ENCODE data around the gene LMF1. TPM values are rescaled to one million over a fixed set of nuclear protein-coding genes. Genes with fewer than 3 reads are reported as not detected.
"Not testable (repeated sequence)": the region's sequence is repeated elsewhere in the genome, so short reads cannot be mapped to it uniquely, and the experiment has no call there.

The LMF1 gene
- total RNA-seq, 4 donors from 2014 or later = 23.2 to 97.8 (median 89.1) TPM

GRCh38 chr16:824194-824593, 146.6 kb downstream of the LMF1 start:
- TF ChIP-seq CTCF (IDR thresholded peaks at IDR 0.05) = no peak
- TF ChIP-seq POLR2A (IDR thresholded peaks at IDR 0.05) = no peak

GRCh38 chr16:822909-823297, 147.9 kb downstream of the LMF1 start:
- no peaks in the 10 kb centered on the region for H3K36me3 ChIP-seq
- H3K27me3 ChIP-seq = peaks cover 5% of the 10 kb centered on the region
- H3K4me1 ChIP-seq = no peaks in the 10 kb centered on the region
- intact Hi-C loops (cut with DNase I) = no loop called here
- 89 to 90% methylated on average over 7 to 9 of the region's 9 CpGs for WGBS, 2 donors
- TF ChIP-seq POLR2A (IDR thresholded peaks at IDR 0.05) (no peak), CTCF (IDR thresholded peaks at IDR 0.05) (no peak)
- H3K4me3 ChIP-seq (replicated peaks in 1 of 3) = no peak overlapping the region
- DNase-seq = no peak
- no peaks in the 10 kb centered on the region for H3K9me3 ChIP-seq
- no peak overlapping the region for H3K27ac ChIP-seq

More at GRCh38 chr16:824194-824593, 146.6 kb downstream of the LMF1 start:
- DNase-seq = no peak
- intact Hi-C loops (cut with DNase I) = no loop called here
- Histone ChIP-seq H3K27ac (no peak overlapping the region), H3K4me1 (no peaks in the 10 kb centered on the region), H3K4me3 (replicated peaks in 1 of 3) (no peak overlapping the region), H3K9me3 (no peaks in the 10 kb centered on the region), H3K27me3 (no peaks in the 10 kb centered on the region), H3K36me3 (no peaks in the 10 kb centered on the region)
- WGBS, 2 donors = 80% methylated on average over 14 of the region's 22 CpGs

GRCh38 chr16:822174-822908, 148.4 kb downstream of the LMF1 start:
- TF ChIP-seq CTCF (IDR thresholded peaks at IDR 0.05) (no peak), POLR2A (IDR thresholded peaks at IDR 0.05) (no peak)
- H3K9me3 ChIP-seq = no peaks in the 10 kb centered on the region
- H3K27me3 ChIP-seq = peaks cover 5% of the 10 kb centered on the region
- intact Hi-C loops (cut with DNase I) = no loop called here
- H3K4me1 ChIP-seq = no peaks in the 10 kb centered on the region
- WGBS, 2 donors = 81 to 89% methylated on average over 14 to 19 of the region's 21 CpGs
- no peak overlapping the region for H3K4me3 ChIP-seq (replicated peaks in 1 of 3)
- no peaks in the 10 kb centered on the region for H3K36me3 ChIP-seq
- DNase-seq = no peak
- H3K27ac ChIP-seq = no peak overlapping the region

- TF ChIP-seq CTCF (IDR thresholded peaks at IDR 0.05) (no peak), POLR2A (IDR thresholded peaks at IDR 0.05) (no peak)
- no peaks in the 10 kb centered on the region for H3K4me1 ChIP-seq
- peaks cover 5% of the 10 kb centered on the region for H3K27me3 ChIP-seq
- WGBS, 2 donors = 48 to 56% methylated on average over 13 of the region's 13 CpGs
- no peaks in the 10 kb centered on the region for H3K9me3 ChIP-seq
- no peak overlapping the region for H3K27ac ChIP-seq
- H3K4me3 ChIP-seq (replicated peaks in 1 of 3) = no peak overlapping the region
- H3K36me3 ChIP-seq = no peaks in the 10 kb centered on the region
- intact Hi-C loops (cut with DNase I) = no loop called here
- DNase-seq = no peak
Observed at GRCh38 chr16:821751-822150, 149.0 kb downstream of the LMF1 start.

- 78 to 80% methylated on average over 12 of the region's 12 CpGs for WGBS, 2 donors
- no peak overlapping the region for H3K4me3 ChIP-seq (replicated peaks in 1 of 3)
- TF ChIP-seq CTCF (IDR thresholded peaks at IDR 0.05) = no peak
- no peak for TF ChIP-seq POLR2A (IDR thresholded peaks at IDR 0.05)
- no peak overlapping the region for H3K27ac ChIP-seq
- peaks cover 10% of the 10 kb centered on the region for H3K27me3 ChIP-seq
- no peaks in the 10 kb centered on the region for H3K36me3 ChIP-seq
- no peak for DNase-seq
- no peaks in the 10 kb centered on the region for H3K4me1 ChIP-seq
- H3K9me3 ChIP-seq = no peaks in the 10 kb centered on the region
- intact Hi-C loops (cut with DNase I) = no loop called here
Observed at GRCh38 chr16:820748-821147, 150.0 kb downstream of the LMF1 start.

- intact Hi-C loops (cut with DNase I) = not testable (repeated sequence)
- 70 to 72% methylated on average over 10 of the region's 10 CpGs for WGBS, 2 donors
- H3K27me3 ChIP-seq = peaks cover 10% of the 10 kb centered on the region
Observed at GRCh38 chr16:820044-820408, 150.8 kb downstream of the LMF1 start.

More at GRCh38 chr16:820044-820408, 150.8 kb downstream of the LMF1 start:
- not testable (repeated sequence) for H3K27ac ChIP-seq; H3K4me1 ChIP-seq; H3K4me3 ChIP-seq (replicated peaks in 1 of 3); DNase-seq; H3K36me3 ChIP-seq; H3K9me3 ChIP-seq
